ENCODE results near the gene SNAP47.

Gene SNAP47

GRCh38 chr1:227786673-227787512 is 51.7 kb downstream of the SNAP47 start:
- peak; percentile 29 for DNase-seq

GRCh38 chr1:227787513-227788270 is 52.5 kb downstream of the SNAP47 start:
- peak; percentile 87 for DNase-seq

GRCh38 chr1:227788271-227789083 is 53.2 kb downstream of the SNAP47 start:
- DNase-seq: peak; percentile 75

GRCh38 chr1:227789084-227790033 is 54.1 kb downstream of the SNAP47 start:
- DNase-seq: no peak

- DNase-seq: no peak
Observed at GRCh38 chr1:227790034-227790400, 54.8 kb downstream of the SNAP47 start.

GRCh38 chr1:227790868-227791267 is 55.6 kb downstream of the SNAP47 start:
- no peak for DNase-seq

GRCh38 chr1:227791425-227792143 is 56.3 kb downstream of the SNAP47 start:
- DNase-seq: no peak

GRCh38 chr1:227792216-227793078 is 57.2 kb downstream of the SNAP47 start:
- no peak for DNase-seq

- DNase-seq: no peak
Observed at GRCh38 chr1:227793079-227793947, 58.1 kb downstream of the SNAP47 start.

- no peak for DNase-seq
Observed at GRCh38 chr1:227793948-227794816, 58.9 kb downstream of the SNAP47 start.

GRCh38 chr1:227794817-227795192 is 59.6 kb downstream of the SNAP47 start:
- no peak for DNase-seq

- DNase-seq: no peak
Observed at GRCh38 chr1:227795732-227796131, 60.5 kb downstream of the SNAP47 start.

GRCh38 chr1:227796359-227796915 is 61.2 kb downstream of the SNAP47 start:
- DNase-seq: no peak

- DNase-seq: no peak
Observed at GRCh38 chr1:227797144-227797543, 61.9 kb downstream of the SNAP47 start.

- no peak for DNase-seq
Observed at GRCh38 chr1:227797625-227798024, 62.4 kb downstream of the SNAP47 start.

GRCh38 chr1:227798078-227798802 is 63.0 kb downstream of the SNAP47 start:
- DNase-seq: no peak

GRCh38 chr1:227799756-227800155 is 64.5 kb downstream of the SNAP47 start:
- no peak for DNase-seq

Data from DMS79 treated with DMSO at 0.1 percent for 48 hours (cell line).